ENCODE data around the gene ADCY5.

- TF ChIP-seq POLR2AphosphoS5 (IDR thresholded peaks at IDR 0.05; ENCODE audit: low read depth, low read length) (no peak), CTCF (IDR thresholded peaks at IDR 0.05) (no peak), SIN3A (IDR thresholded peaks at IDR 0.05; ENCODE audit: borderline replicate concordance, insufficient read depth, low read depth, low read length) (no peak), TCF7L2 (IDR thresholded peaks at IDR 0.05; ENCODE audit: low read depth, low read length) (no peak), REST (IDR thresholded peaks at IDR 0.05; ENCODE audit: insufficient read depth in 1 of 2, low read depth in 2 of 2, low read length in 1 of 2) (no peak)
Measured at GRCh38 chr3:123272547-123272946, 176.3 kb downstream of the ADCY5 start.

Data from Panc1 (cell line).